ENCODE measurements around the gene RUNDC1. TPM values are rescaled to one million over a fixed set of nuclear protein-coding genes. Genes with fewer than 3 reads are reported as not detected.

The RUNDC1 gene
- total RNA-seq, 1 experiment from 2014 or later: 11.2 TPM

- DNase-seq (ENCODE audit: low read depth, low spot score) (no peak), ATAC-seq (no peak)
- POLR2A ChIA-PET: no interaction called here
- no peaks in the 10 kb centered on the region for H3K9me3 ChIP-seq (ENCODE audit: control insufficient read depth, insufficient read depth, low read depth, low read length)
- TSS peak; percentile 45 for BruUV-seq (replicated peaks)
- CTCF ChIA-PET: no interaction called here
- H3K36me3 ChIP-seq (ENCODE audit: control insufficient read depth, insufficient read depth, low read length): no peaks in the 10 kb centered on the region; the same call in 1 of the 2 replicates
- H3K27ac ChIP-seq (ENCODE audit: low read length): peak overlapping the region; percentile 82; the same call in 1 of the 2 replicates
- no peaks in the 10 kb centered on the region for H3K27me3 ChIP-seq (ENCODE audit: control insufficient read depth, insufficient read depth, low read length)
- TF ChIP-seq POLR2AphosphoS5 (IDR thresholded peaks at IDR 0.05; ENCODE audit: low read depth, low read length) (no peak), TCF7L2 (IDR thresholded peaks at IDR 0.05; ENCODE audit: low read depth, low read length) (no peak), SIN3A (IDR thresholded peaks at IDR 0.05; ENCODE audit: borderline replicate concordance, insufficient read depth, low read depth, low read length) (no peak), REST (IDR thresholded peaks at IDR 0.05; ENCODE audit: insufficient read depth in 1 of 2, low read depth in 2 of 2, low read length in 1 of 2) (no peak)
- TF ChIP-seq, protein P1, sequence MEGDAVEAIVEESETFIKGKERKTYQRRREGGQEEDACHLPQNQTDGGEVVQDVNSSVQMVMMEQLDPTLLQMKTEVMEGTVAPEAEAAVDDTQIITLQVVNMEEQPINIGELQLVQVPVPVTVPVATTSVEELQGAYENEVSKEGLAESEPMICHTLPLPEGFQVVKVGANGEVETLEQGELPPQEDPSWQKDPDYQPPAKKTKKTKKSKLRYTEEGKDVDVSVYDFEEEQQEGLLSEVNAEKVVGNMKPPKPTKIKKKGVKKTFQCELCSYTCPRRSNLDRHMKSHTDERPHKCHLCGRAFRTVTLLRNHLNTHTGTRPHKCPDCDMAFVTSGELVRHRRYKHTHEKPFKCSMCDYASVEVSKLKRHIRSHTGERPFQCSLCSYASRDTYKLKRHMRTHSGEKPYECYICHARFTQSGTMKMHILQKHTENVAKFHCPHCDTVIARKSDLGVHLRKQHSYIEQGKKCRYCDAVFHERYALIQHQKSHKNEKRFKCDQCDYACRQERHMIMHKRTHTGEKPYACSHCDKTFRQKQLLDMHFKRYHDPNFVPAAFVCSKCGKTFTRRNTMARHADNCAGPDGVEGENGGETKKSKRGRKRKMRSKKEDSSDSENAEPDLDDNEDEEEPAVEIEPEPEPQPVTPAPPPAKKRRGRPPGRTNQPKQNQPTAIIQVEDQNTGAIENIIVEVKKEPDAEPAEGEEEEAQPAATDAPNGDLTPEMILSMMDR (IDR thresholded peaks at IDR 0.05): no peak
- H3K4me3 ChIP-seq (ENCODE audit: low read depth in 2 of 2, low read length in 2 of 2): peak overlapping the region; percentile 71 to 87
- peaks cover 14% of the 10 kb centered on the region for H3K4me1 ChIP-seq (ENCODE audit: control insufficient read depth, insufficient read depth, low read length)
- in situ Hi-C loops (cut with HindIII; ENCODE audit: low pct_unique_long_range_greater_than_20kb, low sequenced_read_pairs) (no loop called here), intact Hi-C loops (cut with micrococcal nuclease; ENCODE audit: unreplicated experiment) (no loop called here)
Measured at GRCh38 chr17:43020030-43020621, 39.8 kb downstream of the RUNDC1 start.

GRCh38 chr17:43020789-43021740 is 40.7 kb downstream of the RUNDC1 start:
- intact Hi-C loops (cut with micrococcal nuclease; ENCODE audit: unreplicated experiment): no loop called here
- Histone ChIP-seq H3K27me3 (ENCODE audit: control insufficient read depth, insufficient read depth, low read length) (no peaks in the 10 kb centered on the region), H3K9me3 (ENCODE audit: control insufficient read depth, insufficient read depth, low read depth, low read length) (no peaks in the 10 kb centered on the region), H3K4me3 (ENCODE audit: low read depth in 2 of 2, low read length in 2 of 2) (peak overlapping the region; percentile 71 to 87), H3K4me1 (ENCODE audit: control insufficient read depth, insufficient read depth, low read length) (peaks cover 12% of the 10 kb centered on the region), H3K27ac (ENCODE audit: low read length) (peak overlapping the region; percentile 82), H3K36me3 (ENCODE audit: control insufficient read depth, insufficient read depth, low read length) (no peaks in the 10 kb centered on the region; the same call in 1 of the 2 replicates)
- DNase-seq (ENCODE audit: low read depth, low spot score) (peak; percentile 33), ATAC-seq (peak; percentile 49)
- in situ Hi-C loops (cut with HindIII; ENCODE audit: low pct_unique_long_range_greater_than_20kb, low sequenced_read_pairs): no loop called here
- TF ChIP-seq REST (IDR thresholded peaks at IDR 0.05; ENCODE audit: insufficient read depth in 1 of 2, low read depth in 2 of 2, low read length in 1 of 2): no peak
- TF ChIP-seq, protein P1 (IDR thresholded peaks at IDR 0.05): no peak
- no peak for TF ChIP-seq SIN3A (IDR thresholded peaks at IDR 0.05; ENCODE audit: borderline replicate concordance, insufficient read depth, low read depth, low read length)
- BruUV-seq (replicated peaks): no TSS peak
- CTCF ChIA-PET: no interaction called here
- POLR2A ChIA-PET: interaction anchor here (0.6 kb wide), 1 partner anchor 13 kb away, joined by 4 read pairs; no protein-coding TSS in a partner anchor
